GM12878 (cell line): Measurements from ENCODE around the gene SYNCRIP. TPM values are rescaled to one million over a fixed set of nuclear protein-coding genes. Genes with fewer than 3 reads are reported as not detected.

Experiments
- ATF2 ChIP-seq: IDR thresholded peaks from 2 replicates; pipeline ENCODE4 v1.6.1; 2012; ENCODE audit warnings: low read length, inconsistent platforms
- BHLHE40 ChIP-seq, 2 experiments: fragments of 450-650 bp in 1 of 2; IDR thresholded peaks; 2 replicates each; pipeline ENCODE4 v1.6.1; 2011 to 2017; ENCODE audit warnings: low read depth in 2 of 2, borderline replicate concordance in 1 of 2, improper control_type of control experiment in 1 of 2, low read length in 1 of 2, mild to moderate bottlenecking in 1 of 2
- BMI1 ChIP-seq: fragments of 450-650 bp; IDR thresholded peaks from 2 replicates; pipeline ENCODE4 v1.6.1; 2016; ENCODE audit warnings: mild to moderate bottlenecking, moderate library complexity, borderline replicate concordance
- CREB1 ChIP-seq: IDR thresholded peaks from 2 replicates; pipeline ENCODE4 v1.6.1; 2012; ENCODE audit warnings: low read depth, mild to moderate bottlenecking, inconsistent platforms
- EP300 ChIP-seq, 2 experiments: fragments of 150-350 bp in 1 of 2; IDR thresholded peaks; 2 replicates each; pipeline ENCODE4 v1.6.1; 2011 to 2012; ENCODE audit warnings: low read depth in 2 of 2, low read length in 2 of 2, borderline replicate concordance in 1 of 2, improper control_type of control experiment in 1 of 2, inconsistent platforms in 1 of 2; ENCODE audit not compliant: control insufficient read depth in 1 of 2
- ETV6 ChIP-seq, 2 experiments: fragments of 450-650 bp in 1 of 2; IDR thresholded peaks in 1 of 2; conservative IDR thresholded peaks in 1 of 2; 2 replicates each; pipeline ENCODE4 v1.6.1; 2014; ENCODE audit warnings: antibody characterized with exemption in 1 of 2, borderline replicate concordance in 1 of 2, low read depth in 1 of 2, mild to moderate bottlenecking in 1 of 2, moderate library complexity in 1 of 2
- GATAD2B ChIP-seq: fragments of 450-650 bp; conservative IDR thresholded peaks from 2 replicates; pipeline ENCODE4 v1.6.1; 2017; ENCODE audit warnings: low read depth, mild to moderate bottlenecking, moderate library complexity
- HCFC1 ChIP-seq: fragments of 150-350 bp; IDR thresholded peaks from 2 replicates; pipeline ENCODE4 v1.6.1; 2014; ENCODE audit warnings: low read length
- HDAC6 ChIP-seq: fragments of 200-600 bp; sonication (generic); IDR thresholded peaks from one replicate; pipeline ENCODE4 v1.8.0; 2017; ENCODE audit warnings: antibody characterized with exemption; ENCODE audit not compliant: unreplicated experiment
- IKZF1 ChIP-seq: fragments of 450-650 bp; conservative IDR thresholded peaks from 2 replicates; pipeline ENCODE4 v1.6.1; 2017; ENCODE audit warnings: antibody characterized with exemption, mild to moderate bottlenecking
- IRF4 ChIP-seq: IDR thresholded peaks from 2 replicates; pipeline ENCODE4 v1.6.1; 2011; ENCODE audit warnings: low read depth, low read length
- JUND ChIP-seq: IDR thresholded peaks from 2 replicates; pipeline ENCODE4 v1.6.1; 2012; ENCODE audit warnings: low read depth, mild to moderate bottlenecking, low read length, improper control_type of control experiment, moderate library complexity
- KLF5 ChIP-seq: fragments of 450-650 bp; IDR thresholded peaks from 2 replicates; pipeline ENCODE4 v1.6.1; 2014; ENCODE audit warnings: mild to moderate bottlenecking; ENCODE audit not compliant: partially characterized antibody
- MEF2A ChIP-seq: IDR thresholded peaks from 2 replicates; pipeline ENCODE4 v1.6.1; 2011; ENCODE audit warnings: low read depth, mild to moderate bottlenecking, low read length, moderate library complexity; ENCODE audit not compliant: insufficient read depth
- MTA2 ChIP-seq: fragments of 450-650 bp; IDR thresholded peaks from 2 replicates; pipeline ENCODE4 v1.6.1; 2016; ENCODE audit warnings: low read depth, mild to moderate bottlenecking, moderate library complexity
- MYC ChIP-seq: IDR thresholded peaks from 2 replicates; pipeline ENCODE4 v1.6.1; 2011; ENCODE audit warnings: mild to moderate bottlenecking, low read length, moderate library complexity, inconsistent platforms; ENCODE audit not compliant: insufficient read depth, insufficient replicate concordance, insufficient read length, severe bottlenecking
- RAD21 ChIP-seq: IDR thresholded peaks from 2 replicates; pipeline ENCODE4 v1.6.1; 2011; ENCODE audit warnings: mild to moderate bottlenecking, low read depth, low read length, moderate library complexity; ENCODE audit not compliant: insufficient read depth
- SMAD1 ChIP-seq: fragments of 450-650 bp; IDR thresholded peaks from 2 replicates; pipeline ENCODE4 v1.6.1; 2018; ENCODE audit warnings: mild to moderate bottlenecking, low read depth; ENCODE audit not compliant: partially characterized antibody
- SPI1 ChIP-seq: IDR thresholded peaks from 2 replicates; pipeline ENCODE4 v1.6.1; 2011; ENCODE audit warnings: low read depth, mild to moderate bottlenecking, low read length, moderate library complexity, borderline replicate concordance; ENCODE audit not compliant: insufficient read depth
- SREBF1 ChIP-seq: IDR thresholded peaks from 2 replicates; pipeline ENCODE4 v1.6.1; 2012; ENCODE audit warnings: mild to moderate bottlenecking, low read length
- SREBF2 ChIP-seq: IDR thresholded peaks from 2 replicates; pipeline ENCODE4 v1.6.1; 2012; ENCODE audit warnings: mild to moderate bottlenecking, low read length
- TCF7 ChIP-seq: IDR thresholded peaks from 2 replicates; pipeline ENCODE4 v1.6.1; 2014; ENCODE audit warnings: antibody characterized with exemption, borderline replicate concordance
- ZNF384 ChIP-seq: IDR thresholded peaks from 2 replicates; pipeline ENCODE4 v1.6.1; 2012; ENCODE audit warnings: low read depth, mild to moderate bottlenecking, low read length, improper control_type of control experiment, borderline replicate concordance
- polyA plus RNA-seq, 11 experiments: library from polyadenylated mRNA; depleted of rRNA in 4 of 11; unstranded in 6 of 11; stranded (reverse) in 5 of 11; fragments of >200 nt; fragmentation: Nextera tagmentation in 4 of 11; fragmentation: Illumina TruSeq in 1 of 11; extraction: Ambion mirVana in 4 of 11; extraction: Trizol in 1 of 11; gene quantifications; 1 replicate in 1 of 11; 2 replicates in 10 of 11; pipeline versions ENCODE4 v1.2.1 to v1.2.3, GENCODE V29; 2011 to 2016; ENCODE audit warnings: inconsistent platforms in 2 of 11, missing spikeins in 2 of 11, low read depth in 1 of 11
- total RNA-seq, 4 experiments: library from RNA; depleted of rRNA in 3 of 4; stranded (reverse); fragments of >200 nt in 3 of 4; fragmentation: Illumina TruSeq in 1 of 4; extraction: Trizol in 1 of 4; gene quantifications; 2 replicates each; pipeline versions ENCODE4 v1.2.1 to v1.2.3, GENCODE V29; 2013 to 2021
- TF ChIP-seq, protein P1 (sequence below): fragments of 450-650 bp; IDR thresholded peaks from 2 replicates; pipeline ENCODE4 v1.6.1; 2017; ENCODE audit warnings: mild to moderate bottlenecking, low read depth, inconsistent platforms; ENCODE audit not compliant: poor library complexity, severe bottlenecking
- TF ChIP-seq, protein P2 (sequence below): IDR thresholded peaks from 2 replicates; pipeline ENCODE4 v1.6.1; 2011; ENCODE audit warnings: borderline replicate concordance, low read depth, mild to moderate bottlenecking, moderate library complexity, mixed read lengths, low read length; ENCODE audit not compliant: insufficient read depth; ENCODE audit errors: extremely low read length

The SYNCRIP gene
- total and polyA plus RNA-seq, 10 of the 15 experiments (the other 5 are each of a cell fraction or from before 2014, with no cell fraction given) = 28.4 to 255 (median 131) TPM

DNA sequence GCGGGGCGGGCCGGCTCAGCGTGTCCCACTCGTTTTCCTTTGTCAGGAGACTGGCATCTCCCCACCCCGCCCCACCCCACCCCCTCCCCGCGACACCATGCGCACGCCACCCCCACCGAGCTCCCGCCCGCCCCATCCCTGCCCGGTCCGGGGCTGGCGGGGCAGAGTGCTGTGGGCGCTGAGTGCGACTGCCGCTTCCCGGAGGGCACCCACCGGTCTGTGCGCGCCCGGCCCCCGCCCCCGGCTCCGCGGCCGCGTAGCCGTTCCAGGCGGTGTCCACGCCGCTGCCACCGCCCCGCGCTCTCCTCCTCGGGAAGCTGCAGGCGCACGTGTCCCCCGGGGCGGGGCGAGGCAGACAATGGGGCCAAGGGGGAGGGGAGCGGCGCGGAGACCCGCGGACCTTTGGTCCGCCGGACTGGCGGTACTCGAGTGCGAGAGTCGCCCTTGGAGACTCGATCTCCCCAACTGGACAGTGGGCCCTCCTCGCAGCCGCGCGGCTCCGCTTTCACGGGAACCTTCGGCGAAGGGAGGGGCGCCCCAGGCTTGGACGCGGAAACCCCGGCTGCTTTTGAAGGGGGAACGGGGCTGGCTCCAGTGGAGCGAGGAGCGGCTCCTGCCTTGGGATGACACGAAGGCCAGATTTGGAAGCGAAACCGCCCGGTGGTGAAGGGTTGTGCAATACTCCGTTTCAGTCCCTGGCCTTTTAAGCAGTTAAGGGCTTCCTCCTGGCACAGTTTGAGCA, 1.0 kb upstream of the SYNCRIP start (continued):
- TF ChIP-seq JUND (no peak), CREB1 (peak; percentile 65; the same call in 1 of the 2 replicates), IRF4 (peak; percentile 82), RAD21 (peak; percentile 12; the same call in 1 of the 2 replicates), SREBF1 (no peak), MYC (peak; percentile 36), BHLHE40 (IDR thresholded peaks at IDR 0.05; ENCODE audit: borderline replicate concordance in 1 of 2, low read depth in 2 of 2, low read length in 1 of 2) (peak; percentile 87 to 97), MEF2A (peak; percentile 98), SMAD1 (no peak), SPI1 (peak; percentile 39; the same call in 1 of the 2 replicates), HDAC6 (no peak), MTA2 (0 out of 2 replicates have a peak, but pooled peaks have one; percentile 55), SREBF2 (no peak), TCF7 (peak; percentile 60; the same call in 1 of the 2 replicates), KLF5 (no peak), BMI1 (no peak), ETV6 (conservative IDR thresholded peaks at IDR 0.05 in 1 of 2, IDR thresholded peaks at IDR 0.05 in 1 of 2; ENCODE audit: borderline replicate concordance in 1 of 2, low read depth in 1 of 2) (peak in 1 of 2 experiments; percentile 86; a peak in 2 of 4 replicates), ATF2 (peak; percentile 84), EP300 (IDR thresholded peaks at IDR 0.05; ENCODE audit: borderline replicate concordance in 1 of 2, control insufficient read depth in 1 of 2, low read depth in 2 of 2, low read length in 2 of 2) (peak in 1 of 2 experiments; percentile 42; a peak in 1 of 4 replicates), GATAD2B (peak; percentile 95), IKZF1 (peak; percentile 97), HCFC1 (peak; percentile 19; the same call in 1 of the 2 replicates), ZNF384 (0 out of 2 replicates have a peak, but pooled peaks have one; percentile 1)
- TF ChIP-seq, protein P1, sequence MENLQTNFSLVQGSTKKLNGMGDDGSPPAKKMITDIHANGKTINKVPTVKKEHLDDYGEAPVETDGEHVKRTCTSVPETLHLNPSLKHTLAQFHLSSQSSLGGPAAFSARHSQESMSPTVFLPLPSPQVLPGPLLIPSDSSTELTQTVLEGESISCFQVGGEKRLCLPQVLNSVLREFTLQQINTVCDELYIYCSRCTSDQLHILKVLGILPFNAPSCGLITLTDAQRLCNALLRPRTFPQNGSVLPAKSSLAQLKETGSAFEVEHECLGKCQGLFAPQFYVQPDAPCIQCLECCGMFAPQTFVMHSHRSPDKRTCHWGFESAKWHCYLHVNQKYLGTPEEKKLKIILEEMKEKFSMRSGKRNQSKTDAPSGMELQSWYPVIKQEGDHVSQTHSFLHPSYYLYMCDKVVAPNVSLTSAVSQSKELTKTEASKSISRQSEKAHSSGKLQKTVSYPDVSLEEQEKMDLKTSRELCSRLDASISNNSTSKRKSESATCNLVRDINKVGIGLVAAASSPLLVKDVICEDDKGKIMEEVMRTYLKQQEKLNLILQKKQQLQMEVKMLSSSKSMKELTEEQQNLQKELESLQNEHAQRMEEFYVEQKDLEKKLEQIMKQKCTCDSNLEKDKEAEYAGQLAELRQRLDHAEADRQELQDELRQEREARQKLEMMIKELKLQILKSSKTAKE = peak; percentile 70
- TF ChIP-seq, protein P2, sequence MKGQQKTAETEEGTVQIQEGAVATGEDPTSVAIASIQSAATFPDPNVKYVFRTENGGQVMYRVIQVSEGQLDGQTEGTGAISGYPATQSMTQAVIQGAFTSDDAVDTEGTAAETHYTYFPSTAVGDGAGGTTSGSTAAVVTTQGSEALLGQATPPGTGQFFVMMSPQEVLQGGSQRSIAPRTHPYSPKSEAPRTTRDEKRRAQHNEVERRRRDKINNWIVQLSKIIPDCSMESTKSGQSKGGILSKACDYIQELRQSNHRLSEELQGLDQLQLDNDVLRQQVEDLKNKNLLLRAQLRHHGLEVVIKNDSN = peak; percentile 83
